IMR-90 (cell line): ENCODE measurements around the gene CPA5. TPM values are rescaled to one million over a fixed set of nuclear protein-coding genes. Genes with fewer than 3 reads are reported as not detected.
A peak's percentile ranks its signal among the peaks of the same experiment; 100 is the strongest.

Experiments used
- ATAC-seq: fragments of 200-7000 bp; cut with Tn5 transposase; 2 replicates; pipeline ENCODE4 v1.9.1; 2020; ENCODE audit warnings: low read depth, mild to moderate bottlenecking, moderate library complexity
- BruUV-seq: library from RNA; stranded (reverse); fragments of 400-500 nt; replicated peaks from 2 replicates; lab custom pipeline; 2021; lab: Mats Ljungman, UMichigan
- CTCF ChIA-PET: fragments of 300-600 bp; formaldehyde crosslinking; extraction: SDS; loops from one replicate; lab custom pipeline; 2021; ENCODE audit warnings: antibody characterized with exemption; lab: Yijun Ruan, JAX
- POLR2A ChIA-PET: fragments of 300-600 bp; sonication (Branson Sonifier 250); formaldehyde crosslinking; loops from one replicate; lab custom pipeline; 2022; ENCODE audit warnings: antibody characterized with exemption; ENCODE audit not compliant: unreplicated experiment; lab: Charles Lee
- DNase-seq: peaks from one replicate; pipeline ENCODE4 v3.0.0; 2013
- H2AFZ ChIP-seq: replicated peaks from 2 replicates; pipeline ENCODE3; 2013; ENCODE audit warnings: low read length, mild to moderate bottlenecking; ENCODE audit not compliant: poor library complexity
- H2AK5ac ChIP-seq: 2 replicates; pipeline ENCODE4 v1.6.1; 2013; ENCODE audit warnings: low read depth, low read length, inconsistent platforms
- H2AK9ac ChIP-seq: replicated peaks from 2 replicates; pipeline ENCODE3; 2013; ENCODE audit warnings: mild to moderate bottlenecking, low read depth, low read length, moderate library complexity; ENCODE audit not compliant: poor library complexity
- H2BK120ac ChIP-seq: 2 replicates; pipeline ENCODE4 v1.6.1; 2013; ENCODE audit warnings: low read depth, low read length, inconsistent platforms
- H2BK15ac ChIP-seq: 3 replicates; pipeline ENCODE4 v1.6.1; 2013; ENCODE audit warnings: low read depth, low read length, inconsistent platforms
- H2BK20ac ChIP-seq: 2 replicates; pipeline ENCODE4 v1.6.1; 2013; ENCODE audit warnings: low read depth, mild to moderate bottlenecking, inconsistent platforms, low read length, moderate library complexity
- H2BK5ac ChIP-seq: 2 replicates; pipeline ENCODE4 v1.6.1; 2013; ENCODE audit warnings: mild to moderate bottlenecking, low read depth, low read length, inconsistent platforms; ENCODE audit not compliant: poor library complexity, severe bottlenecking
- H3K14ac ChIP-seq: replicated peaks from 2 replicates; pipeline ENCODE4 v1.6.1; 2013; ENCODE audit warnings: low read depth, low read length, inconsistent platforms
- H3K18ac ChIP-seq: 2 replicates; pipeline ENCODE4 v1.6.1; 2013; ENCODE audit warnings: low read depth, low read length, control low read depth
- H3K23ac ChIP-seq: 2 replicates; pipeline ENCODE4 v1.6.1; 2013; ENCODE audit warnings: low read depth, low read length, inconsistent platforms
- H3K27ac ChIP-seq: 2 replicates; pipeline ENCODE4 v1.5.1; 2013; ENCODE audit warnings: mild to moderate bottlenecking, control low read depth, low read length; ENCODE audit not compliant: insufficient read depth
- H3K27me3 ChIP-seq: 2 replicates; pipeline ENCODE4 v1.6.1; 2013; ENCODE audit warnings: low read length; ENCODE audit not compliant: control insufficient read depth, insufficient read depth
- H3K36me3 ChIP-seq: 2 replicates; pipeline ENCODE4 v1.6.1; 2013; ENCODE audit warnings: low read length, mixed read lengths; ENCODE audit not compliant: control insufficient read depth, insufficient read depth
- H3K4ac ChIP-seq: 2 replicates; pipeline ENCODE4 v1.6.1; 2013; ENCODE audit warnings: low read depth, low read length, inconsistent platforms
- H3K4me1 ChIP-seq: 2 replicates; pipeline ENCODE4 v1.6.1; 2013; ENCODE audit warnings: low read length, mixed read lengths; ENCODE audit not compliant: control insufficient read depth, insufficient read depth
- H3K4me2 ChIP-seq: 2 replicates; pipeline ENCODE4 v1.6.1; 2013; ENCODE audit warnings: low read depth, mild to moderate bottlenecking, control low read depth, low read length, moderate library complexity
- H3K4me3 ChIP-seq: 2 replicates; pipeline ENCODE4 v1.5.1; 2013; ENCODE audit warnings: low read depth, mild to moderate bottlenecking, control low read depth, low read length, moderate library complexity; ENCODE audit not compliant: insufficient read depth
- H3K56ac ChIP-seq: 2 replicates; pipeline ENCODE4 v1.6.1; 2013; ENCODE audit warnings: low read length, inconsistent platforms; ENCODE audit not compliant: insufficient read depth; ENCODE audit errors: extremely low read depth
- H3K79me1 ChIP-seq, 2 experiments: 2 replicates each; pipeline ENCODE4 v1.6.1; 2013; ENCODE audit warnings: low read length in 2 of 2, inconsistent platforms in 1 of 2, low read depth in 1 of 2
- H3K9ac ChIP-seq: 2 replicates; pipeline ENCODE4 v1.6.1; 2013; ENCODE audit warnings: low read depth, low read length, control low read depth
- H3K9me1 ChIP-seq: 2 replicates; pipeline ENCODE4 v1.6.1; 2013; ENCODE audit warnings: low read length, inconsistent platforms; ENCODE audit not compliant: insufficient read depth
- H3K9me3 ChIP-seq: 2 replicates; pipeline ENCODE4 v1.6.1; 2013; ENCODE audit warnings: low read length; ENCODE audit not compliant: control insufficient read depth, insufficient read depth
- H4K20me1 ChIP-seq: 2 replicates; pipeline ENCODE4 v1.6.1; 2013; ENCODE audit warnings: low read length, inconsistent platforms; ENCODE audit not compliant: insufficient read depth
- H4K5ac ChIP-seq: 2 replicates; pipeline ENCODE4 v1.6.1; 2013; ENCODE audit warnings: mild to moderate bottlenecking, low read depth, low read length, control low read depth
- H4K8ac ChIP-seq, 2 experiments: 2 replicates each; pipeline ENCODE4 v1.6.1; 2013; ENCODE audit warnings: low read depth in 2 of 2, low read length in 2 of 2, control low read depth in 1 of 2, inconsistent platforms in 1 of 2
- H4K91ac ChIP-seq: 2 replicates; pipeline ENCODE4 v1.6.1; 2013; ENCODE audit warnings: low read depth, low read length, inconsistent platforms; ENCODE audit not compliant: insufficient read depth
- BHLHE40 ChIP-seq: fragments of 150-350 bp; IDR thresholded peaks from 2 replicates; pipeline ENCODE4 v1.6.1; 2016; ENCODE audit warnings: mild to moderate bottlenecking, low read depth, low read length
- CHD1 ChIP-seq: IDR thresholded peaks from 2 replicates; pipeline ENCODE4 v1.6.1; 2012; ENCODE audit warnings: low read depth, low read length, improper control_type of control experiment
- ELK1 ChIP-seq: fragments of 150-350 bp; IDR thresholded peaks from 2 replicates; pipeline ENCODE4 v1.6.1; 2016; ENCODE audit warnings: low read depth, mild to moderate bottlenecking, low read length, moderate library complexity, borderline replicate concordance
- RCOR1 ChIP-seq: IDR thresholded peaks from 2 replicates; pipeline ENCODE4 v1.6.1; 2012; ENCODE audit warnings: mild to moderate bottlenecking, low read length, improper control_type of control experiment; ENCODE audit not compliant: insufficient replicate concordance
- RFX5 ChIP-seq: IDR thresholded peaks from 2 replicates; pipeline ENCODE4 v1.8.0; 2012; ENCODE audit warnings: low read depth, mild to moderate bottlenecking, low read length, moderate library complexity
- WGBS, 2 experiments: methylation state at CpG; one replicate each; pipeline versions ENCODE4 v1.1.5 to v1.1.7; 2013; ENCODE audit warnings: missing lambda C conversion rate in 2 of 2; ENCODE audit not compliant: insufficient read length in 1 of 2; ENCODE audit errors: extremely low coverage in 2 of 2; 5-methylcytosine and 5-hydroxymethylcytosine counted together
- dilution Hi-C: fragments of 300-500 bp; cut with HindIII; formaldehyde crosslinking; loops from one replicate; pipeline ENCODE4 v1.14.3; 2018; ENCODE audit warnings: low sequenced_read_pairs; ENCODE audit not compliant: unreplicated experiment
- in situ Hi-C: fragments of 300-500 bp; cut with MboI; formaldehyde crosslinking; loops from 3 replicates; pipeline ENCODE4 v1.14.3; 2019; ENCODE audit warnings: low sequenced_read_pairs, inconsistent platforms, mixed read lengths
- intact Hi-C: fragments of 100-400 bp; cut with micrococcal nuclease; formaldehyde crosslinking; loops from 2 replicates; pipeline ENCODE4 v1.10.0; 2022
- polyA plus RNA-seq, 3 experiments: library from polyadenylated mRNA; depleted of rRNA; stranded (reverse); fragments of >200 nt; gene quantifications; 2 replicates each; pipeline ENCODE4 v1.2.3, GENCODE V29; 2012; ENCODE audit warnings: low replicate concordance in 1 of 3
- total RNA-seq: library from RNA; depleted of rRNA; stranded (reverse); fragments of >200 nt; gene quantifications from 2 replicates; pipeline ENCODE4 v1.2.3, GENCODE V29; 2012

Gene CPA5
- total and polyA plus RNA-seq, 2 of the 4 experiments (the other 2 are of a cell fraction): under 0.01 to 0.86 TPM

GRCh38 chr7:130385600-130386066 is 41.0 kb downstream of the CPA5 start:
- in situ Hi-C loops: no loop called here
- H3K4me3 ChIP-seq: no peak overlapping the region
- no peak overlapping the region for H2BK15ac ChIP-seq
- no peak overlapping the region for H3K18ac ChIP-seq
- no TSS peak for BruUV-seq
- no peak overlapping the region for H2AFZ ChIP-seq
- ChIA-PET CTCF (no interaction called here), POLR2A (no interaction called here)
- H4K91ac ChIP-seq: peak overlapping the region; percentile 45; the same call in 1 of the 2 replicates
- DNase-seq (no peak), ATAC-seq (no peak)
- H3K27ac ChIP-seq: no peak overlapping the region
- no peak overlapping the region for H3K4ac ChIP-seq
- WGBS, 2 experiments: 92% methylated on average over 3 of the region's 6 CpGs; no CpG with 5 or more reads in 1 of the 2 experiments
- no peaks in the 10 kb centered on the region for H3K79me1 ChIP-seq
- H3K14ac ChIP-seq: no peak overlapping the region
- H2BK5ac ChIP-seq: no peak overlapping the region
- no peaks in the 10 kb centered on the region for H3K36me3 ChIP-seq
- H2AK9ac ChIP-seq: peak overlapping the region; percentile 33
- no peak overlapping the region for H3K9ac ChIP-seq
- no peak overlapping the region for H3K56ac ChIP-seq
- TF ChIP-seq CHD1 (no peak), RCOR1 (no peak), BHLHE40 (no peak), RFX5 (no peak), ELK1 (no peak)
- dilution Hi-C loops: no loop called here
- H4K20me1 ChIP-seq: no peaks in the 10 kb centered on the region
- H3K9me3 ChIP-seq: no peaks in the 10 kb centered on the region
- H3K9me1 ChIP-seq: no peaks in the 10 kb centered on the region
- no peak overlapping the region for H4K8ac ChIP-seq
- intact Hi-C loops: no loop called here
- no peaks in the 10 kb centered on the region for H3K27me3 ChIP-seq
- H3K4me2 ChIP-seq: no peak overlapping the region
- 0 out of 2 replicates have a peak overlapping the region, but pooled peaks have one; percentile 9 for H2BK120ac ChIP-seq
- H2BK20ac ChIP-seq: no peak overlapping the region
- H3K23ac ChIP-seq: no peak overlapping the region
- no peak overlapping the region for H4K5ac ChIP-seq
- H2AK5ac ChIP-seq: 0 out of 2 replicates have a peak overlapping the region, but pooled peaks have one; percentile 66
- peaks cover 7% of the 10 kb centered on the region for H3K4me1 ChIP-seq
